Ovary (tissue), 3 donors: Measurements from ENCODE around the gene GRK1.

Experiments
- EP300 ChIP-seq: sonication (generic); formaldehyde crosslinking; IDR thresholded peaks from one replicate; pipeline ENCODE4 v1.6.1; 2017; ENCODE audit warnings: antibody characterized with exemption
- POLR2A ChIP-seq: fragments of 450-650 bp; IDR thresholded peaks from one replicate; pipeline ENCODE4 v1.6.1; 2017; ENCODE audit warnings: antibody characterized with exemption, mild to moderate bottlenecking, moderate library complexity
- TF ChIP-seq, protein P1 (sequence below), 3 donors: fragments of 450-650 bp in 2 of 3; fragments of 200-600 bp in 1 of 3; IDR thresholded peaks; one replicate each; pipeline versions ENCODE4 v1.5.1 to v1.8.0; 2016 to 2022; ENCODE audit warnings: antibody characterized with exemption in 3 of 3, mild to moderate bottlenecking in 1 of 3
- donor health status: DM: no; HTN: no; CAD: no.

DNA sequence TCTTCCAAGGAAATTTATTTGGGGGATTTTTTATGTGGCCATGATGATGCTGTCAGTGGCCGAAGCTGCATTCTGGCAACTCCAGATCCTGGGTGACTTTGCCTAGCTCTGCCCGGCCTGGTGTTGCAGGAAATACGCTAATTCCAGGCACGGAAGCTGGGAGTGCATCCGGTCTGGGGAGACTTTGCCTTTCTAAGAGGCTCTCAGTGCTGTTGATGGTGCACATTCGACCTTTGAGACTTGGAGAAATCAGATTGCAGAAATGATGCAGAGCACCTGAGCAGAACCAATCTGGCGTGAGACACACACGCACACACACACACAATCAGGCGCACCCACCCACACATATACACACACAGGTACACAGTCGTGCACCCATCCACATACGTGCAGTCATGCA, 86.2 kb downstream of the GRK1 start:
- TF ChIP-seq POLR2A (no peak), EP300 (no peak)
- TF ChIP-seq, protein P1, sequence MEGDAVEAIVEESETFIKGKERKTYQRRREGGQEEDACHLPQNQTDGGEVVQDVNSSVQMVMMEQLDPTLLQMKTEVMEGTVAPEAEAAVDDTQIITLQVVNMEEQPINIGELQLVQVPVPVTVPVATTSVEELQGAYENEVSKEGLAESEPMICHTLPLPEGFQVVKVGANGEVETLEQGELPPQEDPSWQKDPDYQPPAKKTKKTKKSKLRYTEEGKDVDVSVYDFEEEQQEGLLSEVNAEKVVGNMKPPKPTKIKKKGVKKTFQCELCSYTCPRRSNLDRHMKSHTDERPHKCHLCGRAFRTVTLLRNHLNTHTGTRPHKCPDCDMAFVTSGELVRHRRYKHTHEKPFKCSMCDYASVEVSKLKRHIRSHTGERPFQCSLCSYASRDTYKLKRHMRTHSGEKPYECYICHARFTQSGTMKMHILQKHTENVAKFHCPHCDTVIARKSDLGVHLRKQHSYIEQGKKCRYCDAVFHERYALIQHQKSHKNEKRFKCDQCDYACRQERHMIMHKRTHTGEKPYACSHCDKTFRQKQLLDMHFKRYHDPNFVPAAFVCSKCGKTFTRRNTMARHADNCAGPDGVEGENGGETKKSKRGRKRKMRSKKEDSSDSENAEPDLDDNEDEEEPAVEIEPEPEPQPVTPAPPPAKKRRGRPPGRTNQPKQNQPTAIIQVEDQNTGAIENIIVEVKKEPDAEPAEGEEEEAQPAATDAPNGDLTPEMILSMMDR (IDR thresholded peaks at IDR 0.05) = no peak
